Kidney (tissue), 14 donors: ENCODE data around the gene GFAP. TPM values are rescaled to one million over a fixed set of nuclear protein-coding genes. Genes with fewer than 3 reads are reported as not detected.

Experiments
- DNase-seq, 5 donors: peaks; one replicate each; pipeline ENCODE4 v3.0.0-alpha.2; 2013 to 2020
- FAIRE-seq: peaks from 2 replicates; lab custom pipeline; 2012; peaks lifted over from hg19 to GRCh38; lab: Jason Lieb, UNC
- H3K27ac ChIP-seq, 2 donors: one replicate each; pipeline ENCODE4 v1.7.0; 2013; ENCODE audit warnings: low read depth in 2 of 2, low read length in 2 of 2, inconsistent platforms in 1 of 2
- H3K27me3 ChIP-seq: one replicate; pipeline ENCODE4 v1.7.1; 2013; ENCODE audit warnings: low read length, inconsistent platforms; ENCODE audit not compliant: control insufficient read depth, insufficient read depth
- H3K36me3 ChIP-seq, 3 donors: one replicate each; pipeline versions ENCODE4 v1.7.0 to v1.7.1; 2013; ENCODE audit warnings: low read length in 3 of 3, control low read depth in 1 of 3, inconsistent platforms in 1 of 3; ENCODE audit not compliant: insufficient read depth in 3 of 3, control insufficient read depth in 2 of 3
- H3K4me1 ChIP-seq, 3 donors: one replicate each; pipeline versions ENCODE4 v1.7.0 to v1.7.1; 2013; ENCODE audit warnings: low read length in 3 of 3, inconsistent platforms in 1 of 3, low read depth in 1 of 3; ENCODE audit not compliant: control insufficient read depth in 2 of 3, insufficient read depth in 2 of 3
- H3K4me3 ChIP-seq, 3 donors: one replicate each; pipeline versions ENCODE4 v1.7.0 to v1.8.1; 2013; ENCODE audit warnings: low read length in 3 of 3, control low read depth in 1 of 3, inconsistent platforms in 1 of 3
- H3K9ac ChIP-seq, 3 donors: one replicate each; pipeline versions ENCODE4 v1.7.0 to v1.7.1; 2013; ENCODE audit warnings: low read length in 3 of 3, control low read depth in 1 of 3, inconsistent platforms in 1 of 3
- H3K9me3 ChIP-seq, 3 donors: one replicate each; pipeline versions ENCODE4 v1.7.0 to v1.7.1; 2013; ENCODE audit warnings: low read length in 3 of 3, control low read depth in 1 of 3, inconsistent platforms in 1 of 3; ENCODE audit not compliant: control insufficient read depth in 2 of 3, insufficient read depth in 1 of 3
- intact Hi-C: fragments of 100-400 bp; cut with DNase I; formaldehyde crosslinking; loops from one replicate; pipeline ENCODE4 v1.11.1; 2022
- polyA plus RNA-seq: library from polyadenylated mRNA; stranded (reverse); fragments of 350-450 nt; fragmentation: Illumina TruSeq; extraction: RNeasy Lipid Tissue Mini Kit (QIAGEN cat#74804); gene quantifications from one replicate; pipeline ENCODE4 v1.2.3, GENCODE V29; 2014; ENCODE audit warnings: low read depth, low replicate concordance; ENCODE audit not compliant: insufficient read depth
- total RNA-seq: library from RNA; stranded (reverse); fragmentation: NEBNext Ultra II Directional; extraction: Animal tissue kit (Norgen Biotek cat#: 25700); gene quantifications from one replicate; pipeline ENCODE4 v1.2.1, GENCODE V29; 2021
- TF ChIP-seq, protein P1 (sequence below): IDR thresholded peaks from 3 replicates; pipeline ENCODE4 v1.5.1; 2012; ENCODE audit warnings: mild to moderate bottlenecking, moderate library complexity, borderline replicate concordance; ENCODE audit not compliant: insufficient read depth; ENCODE audit errors: extremely low read depth
- donor health status: control.
- donor health status: control.
- donor health status: control.
- donor health status: control.
- donor health status: control.
- donor health status: DM: yes; HTN: yes; CAD: no.
- donor health status: Normal renal cell carcinoma (clear cell type).

GFAP gene
- total and polyA plus RNA-seq, 2 donors from 2014 or later = 1.4 to 2.3 TPM

GRCh38 chr17:44910231-44911106 is 4.8 kb downstream of the GFAP start:
- no peaks in the 10 kb centered on the region for H3K27me3 ChIP-seq
- H3K27ac ChIP-seq = no peak overlapping the region
- H3K36me3 ChIP-seq = no peaks in the 10 kb centered on the region
- no peak overlapping the region for H3K9ac ChIP-seq
- no peaks in the 10 kb centered on the region for H3K9me3 ChIP-seq
- H3K4me3 ChIP-seq = no peak overlapping the region
- intact Hi-C loops = no loop called here
- H3K4me1 ChIP-seq = peaks cover 0 to 5% (median 0%) of the 10 kb centered on the region in 3 donors
- DNase-seq (no peak), FAIRE-seq (no peak)
- TF ChIP-seq, protein P1, sequence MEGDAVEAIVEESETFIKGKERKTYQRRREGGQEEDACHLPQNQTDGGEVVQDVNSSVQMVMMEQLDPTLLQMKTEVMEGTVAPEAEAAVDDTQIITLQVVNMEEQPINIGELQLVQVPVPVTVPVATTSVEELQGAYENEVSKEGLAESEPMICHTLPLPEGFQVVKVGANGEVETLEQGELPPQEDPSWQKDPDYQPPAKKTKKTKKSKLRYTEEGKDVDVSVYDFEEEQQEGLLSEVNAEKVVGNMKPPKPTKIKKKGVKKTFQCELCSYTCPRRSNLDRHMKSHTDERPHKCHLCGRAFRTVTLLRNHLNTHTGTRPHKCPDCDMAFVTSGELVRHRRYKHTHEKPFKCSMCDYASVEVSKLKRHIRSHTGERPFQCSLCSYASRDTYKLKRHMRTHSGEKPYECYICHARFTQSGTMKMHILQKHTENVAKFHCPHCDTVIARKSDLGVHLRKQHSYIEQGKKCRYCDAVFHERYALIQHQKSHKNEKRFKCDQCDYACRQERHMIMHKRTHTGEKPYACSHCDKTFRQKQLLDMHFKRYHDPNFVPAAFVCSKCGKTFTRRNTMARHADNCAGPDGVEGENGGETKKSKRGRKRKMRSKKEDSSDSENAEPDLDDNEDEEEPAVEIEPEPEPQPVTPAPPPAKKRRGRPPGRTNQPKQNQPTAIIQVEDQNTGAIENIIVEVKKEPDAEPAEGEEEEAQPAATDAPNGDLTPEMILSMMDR = no peak

DNA sequence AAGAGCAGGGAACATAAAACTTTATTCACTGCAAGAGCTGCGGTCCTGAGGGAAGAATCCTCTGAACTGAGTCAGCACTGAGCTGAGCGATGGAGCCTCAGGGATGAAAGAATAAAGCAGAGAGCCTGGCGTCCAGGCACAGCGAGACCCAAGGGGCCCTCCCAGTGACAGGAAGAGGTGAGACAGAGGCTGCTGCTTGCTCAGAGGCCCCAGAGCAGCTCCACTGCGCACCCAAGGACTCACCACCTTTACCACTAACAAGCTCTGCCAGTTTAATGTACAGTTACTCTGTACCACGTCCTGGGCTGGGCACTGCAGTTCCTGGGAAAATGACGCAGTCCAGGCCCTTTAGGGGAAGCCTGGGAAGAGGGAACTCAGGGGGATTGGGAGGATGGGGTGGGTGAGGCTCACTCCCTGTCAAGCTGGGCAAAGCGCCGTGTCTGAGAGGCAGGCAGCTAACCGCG is 5.6 kb downstream of the GFAP start:
- Histone ChIP-seq H3K27me3 (no peaks in the 10 kb centered on the region), H3K9me3 (no peaks in the 10 kb centered on the region), H3K4me3 (no peak overlapping the region), H3K36me3 (no peaks in the 10 kb centered on the region), H3K27ac (no peak overlapping the region), H3K9ac (no peak overlapping the region), H3K4me1 (peaks cover 0 to 6% (median 5%) of the 10 kb centered on the region in 3 donors)
- TF ChIP-seq, protein P1 = no peak
- FAIRE-seq (no peak), DNase-seq (no peak)
- intact Hi-C loops = no loop called here

DNA sequence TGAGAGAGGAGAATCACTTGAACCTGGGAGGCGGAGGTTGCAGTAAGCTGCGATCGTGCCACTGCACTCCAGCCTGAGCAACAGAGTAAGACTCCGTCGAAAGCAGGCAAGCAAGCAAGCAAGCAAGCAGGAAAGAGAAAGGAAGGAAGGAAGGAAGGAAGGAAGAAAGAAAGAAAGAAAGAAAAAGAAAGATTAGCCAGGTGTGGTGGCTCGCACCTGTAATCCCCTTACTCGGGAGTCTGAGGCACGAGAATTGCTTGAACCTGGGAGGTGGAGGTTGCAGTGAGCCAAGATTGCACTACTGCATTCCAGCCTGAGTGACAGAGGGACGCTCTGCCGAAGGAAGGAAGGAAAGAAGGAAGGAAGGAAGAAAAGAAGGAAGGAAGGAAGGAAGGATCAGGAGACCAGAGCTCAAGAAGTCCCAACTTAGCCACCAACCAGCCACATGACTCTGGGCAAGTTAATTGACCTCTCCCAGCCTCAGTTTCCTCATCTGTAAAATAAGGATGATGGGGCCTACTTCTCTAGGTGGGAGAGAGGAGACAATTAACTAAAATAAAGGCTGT is 6.5 kb downstream of the GFAP start:
- no peaks in the 10 kb centered on the region for H3K36me3 ChIP-seq
- H3K9me3 ChIP-seq = no peaks in the 10 kb centered on the region
- no peak overlapping the region for H3K9ac ChIP-seq
- no peak for DNase-seq
- no peak for FAIRE-seq
- H3K27ac ChIP-seq = no peak overlapping the region
- intact Hi-C loops = no loop called here
- TF ChIP-seq, protein P1 = no peak
- no peaks in the 10 kb centered on the region for H3K27me3 ChIP-seq
- no peak overlapping the region for H3K4me3 ChIP-seq
- peaks cover 0 to 7% (median 5%) of the 10 kb centered on the region in 3 donors for H3K4me1 ChIP-seq
